NCI-H1436 (cell line): ENCODE results near the gene GP9.

Source experiments
- DNase-seq: peaks from one replicate; lab custom pipeline; 2025; lab: John Stamatoyannopoulos, UW

The GP9 gene

DNA sequence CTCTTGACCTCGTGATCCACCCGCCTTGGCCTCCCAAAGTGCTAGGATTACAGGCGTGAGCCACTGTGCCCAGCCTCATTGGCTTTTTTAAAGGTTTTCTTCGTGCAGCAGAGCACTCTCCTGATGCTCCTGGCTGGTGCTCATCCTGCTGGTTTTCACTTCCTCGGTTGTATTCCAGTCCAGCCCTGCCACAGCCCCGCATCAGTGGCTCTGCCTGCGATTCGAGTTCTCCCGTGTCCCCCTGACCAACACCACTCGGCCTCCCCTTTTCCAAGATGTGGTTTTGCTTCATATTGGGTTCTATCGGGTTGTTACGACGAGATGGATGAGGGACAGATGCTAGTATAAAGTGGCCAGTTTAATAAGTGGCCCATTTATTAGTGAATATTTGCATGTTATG is 31.7 kb upstream of the GP9 start:
- DNase-seq: no peak

DNA sequence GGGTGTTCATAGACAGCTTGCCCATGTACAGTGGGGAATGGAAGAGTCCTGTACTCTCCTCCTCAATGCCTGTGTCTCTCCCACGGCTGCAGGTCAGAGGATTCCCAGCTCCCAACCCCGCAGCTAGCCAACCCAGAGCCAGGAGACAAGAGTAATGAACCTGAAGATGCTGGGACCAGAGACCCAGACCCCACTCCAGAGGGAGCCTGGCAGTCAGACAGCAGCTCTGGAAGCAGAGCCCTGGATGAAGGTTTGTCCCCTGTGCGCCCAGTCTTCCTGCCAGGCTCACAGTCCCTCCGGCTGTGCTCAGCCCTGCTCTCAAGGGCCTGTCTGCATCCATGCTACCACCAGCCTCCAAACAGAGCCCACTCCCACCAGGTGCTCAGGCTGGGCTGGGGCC is 30.0 kb upstream of the GP9 start:
- DNase-seq: no peak

DNA sequence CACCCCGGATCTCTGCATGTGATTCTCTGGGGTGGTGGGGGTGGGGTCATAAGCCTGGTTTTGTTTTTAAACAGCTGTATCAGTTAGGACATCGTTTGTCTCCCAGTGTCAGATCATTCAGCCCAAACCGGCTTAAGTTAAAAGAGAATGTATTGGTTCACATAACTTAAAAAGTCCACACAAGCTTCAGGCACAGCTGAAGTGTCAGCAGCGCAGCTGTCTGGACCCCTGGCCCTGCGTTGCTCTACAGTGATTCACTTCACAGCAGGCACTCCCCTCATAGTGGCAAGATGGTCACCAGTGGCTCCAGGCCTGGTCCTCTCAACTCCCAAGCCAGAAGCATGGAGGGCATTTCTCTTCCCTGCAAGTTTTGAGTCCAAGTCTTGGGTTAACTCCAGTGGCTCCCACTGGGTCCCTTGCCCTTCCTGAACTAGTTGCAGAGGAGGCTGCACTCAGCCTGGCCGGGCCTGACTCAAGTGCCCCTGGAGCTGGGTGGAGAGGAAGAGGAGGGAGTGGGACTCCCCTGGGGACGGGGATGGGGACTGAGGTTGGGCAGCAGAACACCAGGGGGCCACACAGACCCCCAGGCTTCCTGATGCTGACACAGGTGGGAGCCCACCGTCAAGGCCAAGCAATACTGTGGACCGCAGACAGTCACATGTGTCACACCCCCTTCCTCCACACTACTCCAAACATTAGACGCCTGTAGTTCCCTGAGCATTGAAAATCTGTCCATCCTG is 28.9 kb upstream of the GP9 start:
- DNase-seq: no peak

DNA sequence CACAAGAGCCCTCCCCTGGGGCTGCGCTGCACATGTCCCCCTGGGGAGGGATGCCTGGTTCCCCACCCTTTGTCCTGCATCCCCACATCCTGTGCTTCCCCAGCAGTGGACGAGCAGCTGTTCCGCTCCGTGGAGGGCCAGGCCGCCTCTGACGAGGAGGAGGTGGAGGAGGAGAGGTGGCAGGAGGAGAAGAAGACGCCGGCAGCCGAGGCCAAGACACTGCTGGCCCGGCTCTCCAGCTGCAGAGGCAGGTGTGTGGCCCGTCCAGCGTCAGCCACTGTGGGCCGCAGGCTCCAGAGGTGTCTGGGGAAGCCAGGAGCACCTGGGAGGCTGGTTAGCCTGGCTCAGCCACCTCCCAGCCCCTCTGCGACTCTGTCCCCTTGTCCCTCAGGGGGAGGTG is 27.9 kb upstream of the GP9 start:
- DNase-seq: no peak

DNA sequence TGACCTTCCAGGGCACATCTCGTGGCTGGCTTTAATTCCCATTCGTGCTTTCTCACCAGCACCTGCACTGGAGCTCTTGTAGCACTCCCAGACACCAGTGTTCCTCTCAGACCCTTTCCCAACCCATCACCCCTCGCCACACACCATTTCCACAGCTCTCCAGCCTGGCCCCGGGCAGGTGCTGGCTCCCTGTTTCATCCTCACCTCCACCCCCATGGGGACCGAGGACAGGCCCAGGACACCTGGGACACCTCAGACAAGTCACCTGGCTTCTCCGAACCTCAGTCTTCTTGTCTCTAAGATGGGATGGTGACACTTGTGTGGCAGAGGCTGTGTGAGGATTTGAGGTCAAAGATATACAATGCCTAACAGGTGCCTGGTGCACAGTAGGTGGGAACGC is 27.4 kb upstream of the GP9 start:
- DNase-seq: no peak

DNA sequence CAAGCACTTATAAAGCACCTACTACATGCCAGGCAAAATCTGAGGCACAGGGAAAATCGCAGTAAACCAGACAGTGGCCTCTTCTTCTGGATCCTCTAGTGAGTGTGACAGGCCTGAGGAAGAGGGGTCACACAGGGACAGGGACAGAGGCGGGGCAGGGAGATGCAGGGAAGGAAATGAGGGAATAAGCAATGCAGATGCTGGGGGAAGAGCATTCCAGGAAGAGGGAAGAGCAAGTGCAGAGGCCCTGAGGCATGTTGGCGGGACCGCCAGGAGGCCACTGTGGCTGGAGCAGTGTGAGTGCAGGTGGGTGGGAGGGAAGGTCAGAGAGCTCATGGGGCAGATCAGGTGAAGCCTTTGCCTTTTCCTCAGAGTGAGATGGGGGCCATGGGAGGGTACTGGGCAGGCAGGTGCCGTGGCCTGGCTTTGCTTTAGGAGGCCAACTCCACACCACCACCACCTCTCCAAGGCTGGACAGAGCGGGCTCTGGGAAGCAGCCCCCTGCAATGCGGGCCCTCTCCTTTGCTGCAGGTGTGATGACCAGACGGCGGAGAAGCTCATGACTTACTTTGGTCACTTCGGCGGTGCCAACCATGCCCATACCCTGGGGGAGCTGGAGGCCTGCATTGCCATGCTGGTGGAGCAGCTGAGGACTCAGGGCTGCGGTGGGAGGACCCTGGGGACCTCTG is 26.8 kb upstream of the GP9 start:
- DNase-seq: no peak

DNA sequence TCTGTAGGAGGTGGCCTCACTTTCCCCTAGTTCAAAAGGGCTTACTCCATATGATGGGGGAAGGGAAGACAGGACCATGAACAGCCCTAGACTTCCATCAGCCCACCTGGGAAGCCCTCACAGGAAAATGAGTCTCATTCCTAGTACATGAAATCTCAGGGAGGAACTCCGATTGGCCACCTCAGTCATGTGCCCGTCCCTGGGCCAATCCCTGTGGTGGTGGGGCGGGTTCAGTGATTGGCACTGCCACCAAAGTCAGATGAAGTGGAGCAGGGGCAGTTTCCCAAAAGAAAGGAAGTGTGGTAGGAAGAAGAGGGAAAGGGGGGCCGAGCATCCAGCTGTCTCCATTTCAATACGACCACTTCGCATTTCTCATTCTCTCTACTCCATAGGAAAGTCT is 25.9 kb upstream of the GP9 start:
- DNase-seq: no peak

DNA sequence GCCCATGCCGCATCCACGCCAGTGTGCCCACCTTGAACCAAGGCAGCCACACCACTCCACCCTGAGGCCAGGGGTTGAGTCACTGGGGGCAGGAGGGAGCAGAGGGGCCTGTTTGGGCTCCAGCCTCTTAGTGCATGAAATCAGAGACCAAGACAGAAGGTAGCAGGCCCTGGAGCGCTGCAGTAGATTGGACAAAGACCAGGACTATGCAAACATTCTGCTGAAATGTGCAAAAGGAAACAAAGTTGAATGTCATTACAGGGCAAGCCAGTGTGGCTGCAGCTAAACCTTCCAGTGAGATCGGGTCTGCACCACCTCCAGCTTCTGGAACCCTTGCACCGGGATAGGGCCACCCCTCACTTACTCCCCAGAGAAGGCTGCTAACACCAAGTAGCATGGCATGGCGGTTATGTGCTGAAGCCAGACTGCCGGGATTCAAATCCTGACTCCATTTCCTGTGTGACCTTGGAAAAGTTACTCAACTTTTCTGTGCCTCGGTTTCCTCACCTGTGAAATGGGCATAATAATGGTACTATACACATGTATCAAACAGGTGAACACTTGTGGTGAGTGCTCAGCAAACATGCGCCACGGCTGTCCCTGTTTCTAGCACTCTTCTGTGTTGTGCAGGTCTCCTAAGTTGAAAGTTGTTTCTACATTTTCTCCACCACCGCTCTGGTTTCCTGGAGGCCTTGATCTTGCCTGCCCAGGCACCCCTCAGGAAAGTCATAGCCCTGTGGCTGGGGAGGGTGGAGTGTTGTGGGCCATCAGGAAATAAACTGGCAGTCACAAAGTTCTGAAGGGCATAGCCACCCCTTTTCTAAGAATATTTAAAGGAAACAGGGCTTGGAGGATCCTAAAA is 25.0 kb upstream of the GP9 start:
- DNase-seq: no peak

DNA sequence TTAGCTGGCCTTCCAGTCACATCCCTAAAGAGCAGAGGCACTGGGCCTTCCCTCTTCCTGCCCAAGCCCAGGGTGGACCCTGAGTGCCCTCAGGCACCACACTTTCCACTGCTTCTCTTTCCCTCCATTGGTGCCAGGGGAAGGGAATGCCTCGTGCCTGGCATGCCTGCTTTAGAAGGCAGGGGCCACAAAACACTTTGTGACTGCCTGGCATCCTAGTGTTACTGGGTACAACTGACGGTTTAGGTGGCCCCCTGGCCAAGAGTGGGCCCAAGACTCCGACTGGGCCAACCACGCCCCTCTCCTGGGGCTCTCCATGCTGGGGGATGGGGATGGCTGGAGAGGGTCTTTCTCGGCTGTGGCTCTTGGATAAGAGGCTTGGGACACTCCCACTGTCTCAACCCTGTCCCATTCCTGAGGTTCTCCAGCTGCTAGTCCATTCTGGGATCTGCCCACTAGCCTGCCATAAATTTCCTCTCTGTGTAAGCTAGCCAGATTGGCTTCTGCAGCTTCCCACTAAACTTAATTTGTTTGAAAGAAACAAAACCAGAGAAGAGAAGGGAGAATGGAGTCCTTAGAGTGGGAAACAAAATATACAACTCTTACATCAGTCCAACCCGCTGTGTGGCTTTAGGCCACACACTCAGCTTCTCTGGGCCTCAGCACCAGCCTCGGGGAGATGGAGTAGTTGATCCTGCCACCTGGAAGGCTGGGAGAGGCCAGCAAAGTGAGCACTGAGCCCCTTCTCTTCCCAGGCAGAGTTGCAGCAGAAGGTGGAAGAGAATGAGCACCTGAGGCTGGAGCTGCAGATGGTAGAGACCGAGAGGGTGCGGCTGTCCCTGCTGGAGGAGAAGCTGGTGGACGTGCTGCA is 24.1 kb upstream of the GP9 start:
- no peak for DNase-seq

DNA sequence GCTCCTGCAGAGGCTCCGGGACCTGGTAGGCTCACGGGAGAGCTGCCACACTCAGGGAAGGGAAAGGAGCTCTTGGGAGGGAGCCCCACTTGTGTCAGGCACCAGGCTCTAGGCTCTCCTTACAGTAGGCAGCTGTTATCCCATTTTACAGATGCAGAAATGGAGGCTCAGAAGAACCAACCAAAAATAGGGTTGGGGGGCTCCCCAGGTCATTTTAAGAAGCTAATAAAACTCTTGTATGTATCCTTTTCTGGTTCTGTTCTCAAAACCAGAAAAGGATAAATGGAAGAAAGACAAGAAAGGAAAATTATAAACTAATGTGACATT is 23.5 kb upstream of the GP9 start:
- no peak for DNase-seq

DNA sequence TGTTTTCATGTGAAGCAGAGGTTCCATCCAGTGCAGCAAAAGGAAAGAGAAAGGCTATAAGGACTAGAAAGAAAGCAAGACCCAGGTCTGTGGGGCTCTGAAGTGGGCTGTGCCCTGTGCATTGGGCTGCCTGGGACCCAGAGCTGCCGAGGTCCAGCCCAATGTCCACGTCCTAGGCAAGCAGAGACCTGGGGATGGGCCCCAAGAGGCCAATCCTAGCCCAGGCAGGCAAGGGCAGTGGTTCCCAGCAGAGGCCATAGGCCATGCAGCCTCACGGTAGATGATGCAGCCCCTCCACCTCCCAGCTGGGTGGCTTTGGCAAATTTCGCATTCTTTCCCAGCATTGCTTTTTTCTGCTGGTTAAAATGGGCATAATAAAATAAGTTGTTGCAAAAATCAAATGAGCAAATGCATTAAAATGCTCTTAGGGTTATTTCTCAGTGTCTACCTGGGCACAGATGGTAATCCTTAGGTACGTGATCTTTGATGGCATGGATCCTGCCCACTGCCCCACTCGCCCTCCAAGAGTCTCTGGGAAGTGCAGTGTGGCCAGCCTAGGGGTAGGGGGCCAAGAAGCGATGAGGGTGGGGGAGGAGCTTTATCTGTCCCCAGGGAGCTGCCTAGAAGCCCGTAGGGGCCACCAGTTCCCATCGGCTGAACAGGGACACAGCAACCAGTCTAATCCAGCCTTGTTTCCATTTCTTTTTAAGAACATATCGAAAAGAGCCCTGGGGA is 22.3 kb upstream of the GP9 start:
- no peak for DNase-seq

DNA sequence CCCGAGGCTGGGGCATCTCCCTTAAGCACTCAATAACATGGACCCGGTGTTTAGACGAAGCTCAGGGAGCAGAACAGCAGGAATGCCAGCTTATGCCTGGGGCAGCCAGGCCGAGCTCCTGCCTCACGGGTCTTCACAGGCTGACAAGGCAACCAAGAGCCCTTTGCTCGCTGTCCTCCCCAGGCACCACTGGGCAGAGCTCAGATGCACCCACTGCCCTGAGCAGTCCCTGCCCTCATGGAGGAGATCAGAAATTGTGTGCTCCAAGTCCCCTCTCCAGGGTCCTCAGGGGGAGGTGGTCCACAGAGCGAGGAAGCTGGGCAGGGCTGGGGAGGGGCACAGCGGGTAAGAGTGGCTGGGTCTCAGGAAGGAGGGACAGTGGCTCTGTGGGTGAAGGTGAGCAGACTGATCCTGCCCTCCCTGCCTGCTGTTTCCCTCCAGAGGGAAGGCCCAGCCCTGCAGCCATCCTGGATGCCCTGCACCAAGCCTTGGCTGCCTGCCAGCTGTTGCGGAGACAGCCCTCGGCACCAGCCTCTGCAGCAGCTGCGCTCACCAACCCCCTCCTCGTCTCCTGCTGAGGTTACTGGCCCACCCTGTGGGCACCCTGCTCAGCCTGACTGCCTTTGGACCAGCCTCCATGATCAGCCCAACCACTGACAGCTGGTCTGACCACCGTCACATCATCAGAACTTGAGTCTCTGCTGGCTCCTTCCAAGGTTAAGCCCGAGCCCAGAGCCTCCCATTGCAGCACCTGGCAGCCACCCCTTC is 21.1 kb upstream of the GP9 start:
- peak; percentile 79 for DNase-seq

DNA sequence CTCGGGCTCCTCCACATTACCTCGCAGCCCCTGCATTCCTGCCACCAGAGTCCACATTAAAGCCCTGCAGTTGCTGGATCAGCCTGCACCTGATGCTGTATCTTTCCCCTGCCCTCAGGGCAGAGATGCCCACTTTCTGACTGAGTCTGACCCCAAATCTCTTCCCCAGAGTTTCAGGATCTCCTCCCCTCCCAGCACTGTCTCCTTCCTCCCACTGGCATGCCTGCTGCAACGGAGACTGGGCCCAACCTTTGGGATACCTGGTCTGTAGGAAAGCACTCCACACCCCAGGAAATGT is 20.6 kb upstream of the GP9 start:
- no peak for DNase-seq

DNA sequence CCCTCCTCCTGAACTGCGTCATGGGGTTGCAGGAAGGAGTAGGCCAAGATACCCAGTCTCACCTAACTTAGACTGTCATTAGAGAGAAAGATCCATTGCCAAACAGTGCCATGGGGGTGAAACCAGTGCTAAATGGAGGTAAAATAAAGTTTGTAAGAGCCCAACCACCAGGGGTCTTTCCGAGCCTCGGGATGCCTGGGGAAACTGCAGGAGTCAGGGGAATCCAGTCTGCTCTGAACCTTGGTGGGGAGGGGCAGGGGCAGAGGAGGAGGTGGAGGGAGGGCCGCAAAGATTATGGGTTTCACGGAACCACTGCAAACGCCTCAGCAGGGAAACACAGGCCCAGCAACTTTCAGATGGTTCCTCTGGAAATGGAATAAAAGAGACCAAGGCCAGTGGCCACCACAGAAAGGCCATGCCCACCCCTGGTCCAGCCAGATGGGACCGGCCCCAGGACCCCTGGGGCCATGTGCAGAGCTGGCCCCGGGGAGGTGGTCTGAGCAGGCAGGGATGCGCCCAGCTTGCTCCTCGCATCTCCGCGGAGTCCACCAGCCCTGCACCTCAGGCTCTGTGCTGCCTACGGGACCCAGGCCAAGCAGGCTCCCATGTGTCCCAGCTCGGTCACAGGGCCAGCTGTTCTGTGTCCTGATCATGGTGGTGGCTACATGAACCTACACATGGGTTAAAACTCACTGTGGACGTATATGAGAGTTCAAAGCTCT is 19.8 kb upstream of the GP9 start:
- DNase-seq: no peak

DNA sequence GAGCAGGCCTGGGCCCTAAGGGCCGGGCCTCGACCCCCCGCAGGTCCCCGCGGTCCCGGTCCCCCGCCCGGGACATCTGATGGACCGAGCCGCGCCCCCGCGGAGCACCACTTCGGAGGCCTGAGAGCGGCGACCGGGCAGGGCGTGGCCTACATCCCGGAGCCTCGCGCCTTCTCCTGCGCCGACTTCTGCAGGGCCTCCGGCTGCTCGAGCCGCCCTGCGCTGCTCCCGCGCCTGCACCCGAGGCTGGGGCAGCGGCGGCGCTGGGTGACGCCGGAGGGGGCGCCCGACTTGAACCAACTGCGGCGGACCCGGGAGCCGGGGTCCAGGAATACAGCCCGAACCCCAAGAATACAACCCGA is 14.9 kb upstream of the GP9 start:
- DNase-seq: no peak

DNA sequence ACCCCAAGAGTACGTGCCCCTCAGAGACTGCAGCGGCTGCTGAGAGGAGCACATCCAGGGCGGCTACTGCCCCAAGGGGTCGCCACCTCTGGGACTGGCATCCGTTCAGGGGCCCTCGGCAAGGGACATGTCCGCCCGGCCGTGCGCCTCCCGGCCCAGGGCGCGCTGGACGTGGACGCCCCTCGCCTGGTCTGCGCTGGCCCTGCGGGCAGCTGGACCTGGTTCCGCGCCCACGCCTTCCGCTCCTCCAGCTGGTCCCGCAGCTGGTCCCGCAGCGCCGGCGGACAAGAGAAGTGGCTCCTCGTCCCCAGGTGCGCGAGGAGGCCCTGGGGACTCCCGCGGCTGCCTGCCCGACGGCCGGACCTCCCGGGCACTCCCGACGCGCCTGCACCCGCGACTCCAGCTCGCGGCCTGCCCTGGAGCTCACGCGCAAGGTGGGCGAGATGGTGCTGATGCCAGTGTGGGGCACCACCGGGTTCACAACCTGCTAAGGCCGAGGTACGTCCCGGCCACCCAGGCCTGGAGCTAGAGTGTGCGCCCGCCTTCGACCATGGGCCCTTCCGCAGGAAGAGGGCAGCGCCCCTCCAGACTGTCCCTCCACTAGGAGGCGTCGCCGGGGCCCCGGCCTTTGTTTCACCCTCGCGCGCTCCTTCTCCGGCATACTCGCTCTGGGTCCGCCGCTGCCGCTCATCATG is 14.4 kb upstream of the GP9 start:
- DNase-seq: no peak

DNA sequence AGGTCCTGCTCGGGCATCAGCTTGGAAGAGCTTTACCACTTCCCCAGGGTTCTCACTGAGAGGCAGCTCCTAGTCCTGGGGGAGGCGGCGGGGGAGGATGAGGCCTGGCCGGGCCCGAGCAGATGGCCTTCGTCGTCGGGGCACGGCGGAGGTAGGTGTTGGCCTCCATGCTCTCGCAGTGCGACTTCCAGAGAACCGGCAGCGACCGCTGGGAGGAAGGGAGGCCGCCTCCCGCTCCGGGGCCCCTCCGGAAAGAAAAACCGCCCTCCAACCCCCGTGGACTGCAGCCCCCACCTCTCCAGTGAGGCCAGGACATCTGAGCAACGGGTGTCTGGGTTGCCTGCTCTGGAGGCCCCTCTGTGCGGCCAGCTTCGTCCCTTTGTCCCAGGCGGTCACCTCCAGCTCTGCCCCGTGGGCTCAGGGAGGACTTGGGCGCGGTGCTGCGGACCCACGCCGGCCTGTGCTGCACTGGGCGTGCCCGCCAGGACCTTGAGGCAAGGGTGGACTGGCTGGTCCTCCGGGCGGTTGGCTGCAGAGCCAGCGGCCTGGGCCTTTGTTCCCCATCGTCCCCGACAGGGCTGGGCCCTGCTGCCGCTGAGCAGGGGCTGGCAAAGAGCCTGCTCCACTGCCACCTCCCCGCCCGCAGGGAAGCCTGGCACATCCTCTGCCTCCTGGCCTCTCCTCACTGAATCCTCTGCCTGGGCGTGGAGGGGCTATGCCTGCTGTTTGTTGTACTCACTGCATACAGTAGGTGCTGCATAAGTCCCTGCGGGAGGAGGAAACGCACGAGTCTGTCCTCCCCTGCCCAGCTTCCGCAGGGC is 13.6 kb upstream of the GP9 start:
- no peak for DNase-seq

DNA sequence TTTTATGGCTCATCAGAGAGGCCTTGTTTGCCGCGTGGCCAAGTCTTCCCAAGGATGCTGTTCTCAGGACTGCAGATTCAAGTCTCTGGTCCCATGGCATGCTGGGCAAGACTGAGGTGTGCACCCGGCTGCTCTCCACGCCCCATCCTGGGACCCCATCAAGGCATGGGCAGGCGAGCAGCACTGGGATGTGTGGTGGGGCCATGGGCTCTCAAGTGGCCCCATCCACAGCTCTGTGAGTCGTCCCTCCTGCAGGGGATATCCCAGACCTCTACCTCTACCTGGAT is 13.1 kb upstream of the GP9 start:
- no peak for DNase-seq
